GM18526 (cell line): ENCODE data around the gene ECHDC3.

Experiments used
- POLR2A ChIP-seq: IDR thresholded peaks from 3 replicates; pipeline ENCODE4 v1.6.1; 2011; ENCODE audit not compliant: insufficient read length; ENCODE audit errors: extremely low read depth

The ECHDC3 gene

GRCh38 chr10:11789306-11789705 is 47.1 kb downstream of the ECHDC3 start:
- TF ChIP-seq POLR2A = no peak

- no peak for TF ChIP-seq POLR2A
Observed at GRCh38 chr10:11789956-11790355, 47.8 kb downstream of the ECHDC3 start.

GRCh38 chr10:11793762-11794479 is 51.7 kb downstream of the ECHDC3 start:
- no peak for TF ChIP-seq POLR2A

GRCh38 chr10:11794566-11794965 is 52.4 kb downstream of the ECHDC3 start:
- TF ChIP-seq POLR2A = no peak

- TF ChIP-seq POLR2A = no peak
Observed at GRCh38 chr10:11795101-11795920, 53.1 kb downstream of the ECHDC3 start.

- no peak for TF ChIP-seq POLR2A
Observed at GRCh38 chr10:11796474-11796873, 54.3 kb downstream of the ECHDC3 start.

- TF ChIP-seq POLR2A = no peak
Observed at GRCh38 chr10:11797281-11797680, 55.1 kb downstream of the ECHDC3 start.

GRCh38 chr10:11797847-11798633 is 55.9 kb downstream of the ECHDC3 start:
- no peak for TF ChIP-seq POLR2A

GRCh38 chr10:11798845-11799735 is 56.9 kb downstream of the ECHDC3 start:
- TF ChIP-seq POLR2A = no peak

GRCh38 chr10:11799736-11800080 is 57.5 kb downstream of the ECHDC3 start:
- no peak for TF ChIP-seq POLR2A

GRCh38 chr10:11804336-11804735 is 62.2 kb downstream of the ECHDC3 start:
- TF ChIP-seq POLR2A = no peak

GRCh38 chr10:11805792-11806191 is 63.6 kb downstream of the ECHDC3 start:
- no peak for TF ChIP-seq POLR2A

- no peak for TF ChIP-seq POLR2A
Observed at GRCh38 chr10:11806706-11807105, 64.5 kb downstream of the ECHDC3 start.

- TF ChIP-seq POLR2A = no peak
Observed at GRCh38 chr10:11808808-11809207, 66.6 kb downstream of the ECHDC3 start.

GRCh38 chr10:11810313-11810766 is 68.2 kb downstream of the ECHDC3 start:
- no peak for TF ChIP-seq POLR2A
